ENCODE measurements around the gene ENC1.

GRCh38 chr5:74648835-74649293 is 8.3 kb upstream of the ENC1 start:
- TF ChIP-seq CTCF (optimal IDR thresholded peaks at IDR 0.05 in 1 of 3, IDR thresholded peaks at IDR 0.05 in 1 of 3, conservative IDR thresholded peaks at IDR 0.05 in 1 of 3; ENCODE audit: extremely low read depth in 1 of 3, insufficient read depth in 2 of 3, low read length in 3 of 3) (peak; percentile 55 to 62 (median 59)), EZH2 (IDR thresholded peaks at IDR 0.05; ENCODE audit: low read length) (no peak)
